ENCODE results near the gene ADIPOQ. TPM values are rescaled to one million over a fixed set of nuclear protein-coding genes. Genes with fewer than 3 reads are reported as not detected.
"Not testable (repeated sequence)": the region's sequence is repeated elsewhere in the genome, so short reads cannot be mapped to it uniquely, and the experiment has no call there.

ADIPOQ gene
- 1 to 10 TPM; 6.8 to 8.8 TPM for total RNA-seq

DNA sequence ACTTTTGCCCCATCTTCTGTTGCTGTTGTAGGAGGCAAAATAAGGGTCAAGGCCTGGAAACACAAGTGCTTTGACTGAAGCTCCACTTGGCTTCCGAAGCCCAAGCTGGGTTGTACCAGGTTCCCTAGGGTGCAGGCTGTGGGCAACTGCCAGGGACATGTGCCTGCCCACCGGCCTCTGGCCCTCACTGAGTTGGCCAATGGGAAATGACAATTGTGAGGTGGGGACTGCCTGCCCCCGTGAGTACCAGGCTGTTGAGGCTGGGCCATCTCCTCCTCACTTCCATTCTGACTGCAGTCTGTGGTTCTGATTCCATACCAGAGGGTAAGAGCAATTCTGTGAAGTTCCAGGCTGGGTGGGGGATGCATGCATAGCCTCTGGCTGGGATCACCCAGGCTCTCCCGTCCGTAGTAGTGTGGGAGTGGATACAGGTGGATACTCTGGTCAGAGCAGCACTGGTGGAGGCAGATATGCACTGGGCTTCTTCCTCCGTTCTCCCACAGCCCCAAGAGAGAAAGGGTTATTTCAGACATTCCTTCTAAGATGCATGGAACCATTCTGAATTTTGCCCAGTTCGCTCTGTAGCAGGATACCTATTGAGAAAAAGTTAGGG lies at the start of gene ADIPOQ:
Gene ADIPOQ (plus strand): TSS at position 285 of the 613 bp plus-strand sequence. CDS start 10,349 bp downstream, outside the sequence.
- TF ChIP-seq, protein P1, sequence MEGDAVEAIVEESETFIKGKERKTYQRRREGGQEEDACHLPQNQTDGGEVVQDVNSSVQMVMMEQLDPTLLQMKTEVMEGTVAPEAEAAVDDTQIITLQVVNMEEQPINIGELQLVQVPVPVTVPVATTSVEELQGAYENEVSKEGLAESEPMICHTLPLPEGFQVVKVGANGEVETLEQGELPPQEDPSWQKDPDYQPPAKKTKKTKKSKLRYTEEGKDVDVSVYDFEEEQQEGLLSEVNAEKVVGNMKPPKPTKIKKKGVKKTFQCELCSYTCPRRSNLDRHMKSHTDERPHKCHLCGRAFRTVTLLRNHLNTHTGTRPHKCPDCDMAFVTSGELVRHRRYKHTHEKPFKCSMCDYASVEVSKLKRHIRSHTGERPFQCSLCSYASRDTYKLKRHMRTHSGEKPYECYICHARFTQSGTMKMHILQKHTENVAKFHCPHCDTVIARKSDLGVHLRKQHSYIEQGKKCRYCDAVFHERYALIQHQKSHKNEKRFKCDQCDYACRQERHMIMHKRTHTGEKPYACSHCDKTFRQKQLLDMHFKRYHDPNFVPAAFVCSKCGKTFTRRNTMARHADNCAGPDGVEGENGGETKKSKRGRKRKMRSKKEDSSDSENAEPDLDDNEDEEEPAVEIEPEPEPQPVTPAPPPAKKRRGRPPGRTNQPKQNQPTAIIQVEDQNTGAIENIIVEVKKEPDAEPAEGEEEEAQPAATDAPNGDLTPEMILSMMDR (IDR thresholded peaks at IDR 0.05): no peak
- no peak within 1 kb of the TSS for H3K4me3 ChIP-seq
- H3K36me3 ChIP-seq: no peaks in the 10 kb centered on the region
- H3K27me3 ChIP-seq (replicated peaks; ENCODE audit: insufficient read depth): no peaks in the 10 kb centered on the region
- DNase-seq (ENCODE audit: low spot score) (no peak), ATAC-seq (ENCODE audit: insufficient number of reproducible peaks, low FRiP score, low read depth) (no peak)
- no peak within 1 kb of the TSS for H3K27ac ChIP-seq
- no peaks in the 10 kb centered on the region for H3K9me3 ChIP-seq
- peaks cover 6 to 20% of the 10 kb centered on the region in 2 donors for H3K4me1 ChIP-seq (ENCODE audit: control insufficient read depth in 1 of 2, low read depth in 2 of 2)

DNA sequence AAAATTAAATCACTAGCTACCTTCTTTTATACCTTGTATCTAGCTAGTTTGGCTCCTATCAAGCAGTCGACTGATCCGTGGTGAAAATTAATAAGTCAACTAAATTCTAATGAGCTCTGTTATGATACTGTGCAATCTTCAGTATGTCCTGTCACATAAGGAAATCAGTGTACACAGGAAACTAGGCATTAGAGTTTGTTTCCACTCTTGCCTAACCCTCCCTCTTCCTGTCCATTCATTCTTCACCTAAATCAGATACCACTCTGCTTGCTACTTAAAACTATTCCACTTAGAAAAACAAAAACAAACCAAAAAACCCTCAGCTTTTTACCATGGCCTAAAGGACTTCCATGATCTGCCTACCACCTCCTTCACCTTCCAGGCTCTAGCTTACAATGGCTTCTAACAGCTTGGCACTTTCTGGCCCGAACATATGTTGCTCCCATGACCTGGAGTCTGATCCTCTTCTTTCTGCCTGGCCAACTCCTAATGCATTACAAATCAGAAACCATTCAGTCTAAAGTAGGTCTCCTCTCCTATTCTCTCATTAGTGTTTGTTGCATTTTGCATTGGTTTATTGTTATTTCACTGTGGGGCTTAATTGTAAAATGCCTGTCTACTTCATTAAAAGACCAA lies 44.2 kb upstream of the ADIPOQ start:
- H3K27me3 ChIP-seq (replicated peaks; ENCODE audit: insufficient read depth): no peaks in the 10 kb centered on the region
- ATAC-seq (ENCODE audit: insufficient number of reproducible peaks, low FRiP score, low read depth): no peak
- H3K9me3 ChIP-seq: no peaks in the 10 kb centered on the region
- peaks cover 12% of the 10 kb centered on the region for H3K36me3 ChIP-seq
- no peak overlapping the region for H3K27ac ChIP-seq
- no peaks in the 10 kb centered on the region for H3K4me1 ChIP-seq (ENCODE audit: control insufficient read depth in 1 of 2, low read depth in 2 of 2)
- no peak overlapping the region for H3K4me3 ChIP-seq
- TF ChIP-seq, protein P1 (IDR thresholded peaks at IDR 0.05): no peak
- no peak for DNase-seq (ENCODE audit: low spot score)

DNA sequence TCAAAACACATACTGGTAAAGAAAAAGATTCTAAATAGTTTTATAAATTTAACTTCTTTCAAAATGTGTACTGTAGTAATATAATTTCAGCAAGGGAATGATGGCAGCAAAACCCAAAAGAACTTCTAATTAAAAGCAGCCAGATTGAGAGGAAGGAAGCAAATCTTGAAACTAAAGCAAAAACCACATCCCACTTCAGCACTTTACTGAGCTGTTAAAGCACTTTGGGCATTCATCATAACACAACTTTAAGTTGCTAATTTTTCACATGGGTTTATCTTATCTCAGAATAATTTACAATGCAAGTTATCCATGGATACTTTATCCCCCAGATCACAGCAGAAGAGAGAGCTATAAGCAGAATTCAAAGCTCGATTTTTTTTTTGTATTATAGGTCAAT lies 42.2 kb upstream of the ADIPOQ start:
- Histone ChIP-seq H3K9me3 (no peaks in the 10 kb centered on the region), H3K4me1 (ENCODE audit: control insufficient read depth in 1 of 2, low read depth in 2 of 2) (peaks cover under 1 to 4% of the 10 kb centered on the region in 2 donors), H3K4me3 (no peak overlapping the region), H3K27ac (no peak overlapping the region), H3K27me3 (replicated peaks; ENCODE audit: insufficient read depth) (no peaks in the 10 kb centered on the region), H3K36me3 (peaks cover 10% of the 10 kb centered on the region)
- ATAC-seq (ENCODE audit: insufficient number of reproducible peaks, low FRiP score, low read depth): no peak
- TF ChIP-seq, protein P1 (IDR thresholded peaks at IDR 0.05): no peak
- no peak for DNase-seq (ENCODE audit: low spot score)

DNA sequence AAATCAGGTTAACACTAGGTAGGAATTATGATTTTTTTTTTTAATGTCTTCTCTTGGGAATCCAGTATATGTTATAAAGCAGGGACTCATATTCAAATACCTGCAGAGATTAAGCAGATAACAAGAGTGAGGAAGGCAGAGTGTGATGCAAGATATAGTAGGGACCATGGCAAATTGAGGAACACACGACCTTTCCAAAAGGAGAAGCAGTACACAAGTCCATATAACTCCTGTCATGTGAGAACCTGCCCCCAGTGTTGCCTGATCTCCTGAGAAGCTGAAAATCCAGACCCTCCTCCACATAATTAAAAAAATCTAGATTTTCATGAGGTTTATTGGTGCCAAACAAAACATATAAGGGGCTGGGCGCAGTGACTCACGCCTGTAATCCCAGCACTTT lies 39.8 kb upstream of the ADIPOQ start:
- no peaks in the 10 kb centered on the region for H3K27me3 ChIP-seq (replicated peaks; ENCODE audit: insufficient read depth)
- no peak overlapping the region for H3K27ac ChIP-seq
- no peaks in the 10 kb centered on the region for H3K9me3 ChIP-seq
- H3K4me3 ChIP-seq: no peak overlapping the region
- TF ChIP-seq, protein P1 (IDR thresholded peaks at IDR 0.05): no peak
- no peaks in the 10 kb centered on the region for H3K36me3 ChIP-seq
- ATAC-seq (ENCODE audit: insufficient number of reproducible peaks, low FRiP score, low read depth) (no peak), DNase-seq (ENCODE audit: low spot score) (no peak)
- peaks cover 6 to 19% of the 10 kb centered on the region in 2 donors for H3K4me1 ChIP-seq (ENCODE audit: control insufficient read depth in 1 of 2, low read depth in 2 of 2)

DNA sequence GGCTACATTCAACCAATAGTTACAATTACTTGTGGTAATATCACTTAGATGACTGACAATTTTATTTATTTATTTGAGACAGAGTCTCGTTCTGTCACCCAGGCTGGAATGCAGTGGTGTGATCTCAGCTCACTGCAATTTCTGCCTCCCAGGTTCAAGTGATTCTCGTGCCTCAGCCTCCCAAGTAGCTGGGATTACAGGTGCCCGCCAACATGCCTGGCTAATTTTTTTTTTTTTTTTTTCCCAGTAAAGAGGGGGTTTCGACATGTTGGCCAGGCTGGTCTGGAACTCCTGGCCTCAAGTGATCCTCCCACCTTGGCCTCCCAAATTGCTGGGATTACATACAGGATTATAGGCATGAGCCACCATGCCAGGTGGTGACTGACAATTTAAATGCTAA lies 39.1 kb upstream of the ADIPOQ start:
- DNase-seq (ENCODE audit: low spot score); H3K4me3 ChIP-seq; H3K36me3 ChIP-seq; H3K27me3 ChIP-seq (replicated peaks; ENCODE audit: insufficient read depth); H3K27ac ChIP-seq; H3K9me3 ChIP-seq; ATAC-seq (ENCODE audit: insufficient number of reproducible peaks, low FRiP score, low read depth): not testable (repeated sequence)
- peaks cover 6 to 19% of the 10 kb centered on the region in 2 donors for H3K4me1 ChIP-seq (ENCODE audit: control insufficient read depth in 1 of 2, low read depth in 2 of 2)

All from thoracic aorta (tissue), 2 donors.